ENCODE data around the gene ENPP1.
"Not testable (repeated sequence)": the region's sequence is repeated elsewhere in the genome, so short reads cannot be mapped to it uniquely, and the experiment has no call there.

ENPP1 gene

DNA sequence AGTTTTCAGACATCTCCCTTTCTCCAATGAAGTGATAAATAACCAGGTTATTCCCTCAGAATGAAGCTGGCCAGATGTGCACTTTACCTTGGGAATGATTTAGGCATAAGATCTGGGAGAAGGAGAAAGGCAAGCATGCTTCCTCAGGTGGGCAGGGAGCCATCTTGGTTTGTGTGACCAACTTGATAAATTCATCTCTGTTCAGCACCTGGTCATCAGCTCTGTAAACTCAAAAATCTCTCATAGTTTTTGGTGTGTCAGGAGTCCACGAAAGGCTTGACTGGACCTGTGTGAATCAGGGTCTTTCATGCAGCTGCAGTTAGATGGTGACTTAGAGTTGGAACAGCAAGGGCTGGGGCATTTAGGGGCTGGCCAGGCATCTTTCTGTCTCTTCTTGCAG lies 24.5 kb downstream of the ENPP1 start:
- no peak for DNase-seq

DNA sequence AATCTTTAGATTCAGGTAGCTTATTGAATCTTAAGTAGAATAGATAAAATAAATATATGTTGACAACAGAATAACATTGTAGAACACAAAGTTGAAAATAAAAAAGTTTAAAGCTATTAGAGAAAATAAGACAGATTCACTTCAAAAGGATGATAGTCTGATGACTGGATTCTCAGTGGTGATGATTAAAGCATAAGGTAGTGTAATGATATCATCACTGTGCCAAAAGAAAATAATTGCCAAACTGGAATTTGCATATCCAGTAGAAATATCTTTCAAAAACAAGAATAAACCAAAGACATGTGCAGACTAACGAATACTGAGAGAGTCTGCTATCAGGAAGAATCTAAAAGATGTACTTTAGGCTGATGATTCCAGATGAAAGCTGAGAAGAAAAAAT lies 30.2 kb downstream of the ENPP1 start:
- no peak for DNase-seq

- DNase-seq, result no peak
Observed at GRCh38 chr6:131839388-131839787, 31.6 kb downstream of the ENPP1 start.

DNA sequence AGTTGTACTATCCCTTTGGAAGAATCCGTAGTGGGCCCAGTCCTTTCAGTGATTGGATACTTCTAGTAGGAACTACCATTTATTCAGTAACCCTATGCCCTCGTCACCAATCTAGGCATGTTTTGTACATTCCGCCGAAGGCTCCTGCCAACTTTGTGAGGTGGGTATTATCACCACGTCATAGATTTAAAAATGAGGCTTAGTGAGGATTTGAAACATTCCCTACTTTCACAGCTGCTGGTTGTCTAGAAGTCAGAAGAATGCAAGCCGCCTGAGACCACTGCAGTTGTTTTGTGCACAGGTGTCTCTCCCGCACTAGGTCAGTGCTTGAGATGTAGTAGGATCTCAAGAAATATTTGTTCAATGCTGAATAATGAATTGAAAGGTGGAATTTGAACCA lies 32.6 kb downstream of the ENPP1 start:
- no peak for DNase-seq

DNA sequence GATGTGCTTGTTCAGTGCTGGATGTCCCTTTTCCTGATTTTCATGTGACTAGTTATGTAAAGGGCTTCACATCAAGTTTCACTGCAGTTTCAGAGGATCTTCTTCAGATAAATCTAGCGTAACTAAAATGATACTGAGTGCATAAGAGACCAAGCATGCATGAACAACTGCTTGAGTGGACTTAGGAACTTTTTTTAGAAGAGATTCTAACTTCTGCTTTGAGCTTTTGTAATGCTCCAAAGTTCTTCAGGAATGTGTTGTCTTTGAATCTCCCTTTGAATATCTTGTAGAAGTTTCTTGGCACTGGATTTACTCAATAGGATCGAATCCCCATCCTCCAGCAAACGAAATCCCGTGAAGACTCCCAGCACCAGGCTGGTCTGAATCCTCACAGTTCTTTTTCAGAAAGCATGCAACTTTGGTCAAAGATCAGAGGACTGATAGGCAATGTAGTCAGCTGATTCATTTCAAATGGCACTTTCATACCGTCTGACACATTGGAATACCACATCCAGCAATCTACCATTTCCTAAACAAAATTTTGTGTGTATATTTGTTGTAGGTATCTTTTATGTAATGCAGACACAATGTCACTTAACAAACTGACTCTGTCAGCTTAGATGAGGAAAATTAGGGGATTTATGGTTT lies 33.2 kb downstream of the ENPP1 start:
- DNase-seq, result no peak

- no peak for DNase-seq
Observed at GRCh38 chr6:131843768-131844167, 35.9 kb downstream of the ENPP1 start.

GRCh38 chr6:131844243-131844841 lies 36.5 kb downstream of the ENPP1 start:
- DNase-seq, result no peak

GRCh38 chr6:131846023-131846663 lies 38.3 kb downstream of the ENPP1 start:
- no peak for DNase-seq

- no peak for DNase-seq
Observed at GRCh38 chr6:131846905-131847304, 39.1 kb downstream of the ENPP1 start.

GRCh38 chr6:131849799-131850198 lies 42.0 kb downstream of the ENPP1 start:
- DNase-seq, result no peak

DNA sequence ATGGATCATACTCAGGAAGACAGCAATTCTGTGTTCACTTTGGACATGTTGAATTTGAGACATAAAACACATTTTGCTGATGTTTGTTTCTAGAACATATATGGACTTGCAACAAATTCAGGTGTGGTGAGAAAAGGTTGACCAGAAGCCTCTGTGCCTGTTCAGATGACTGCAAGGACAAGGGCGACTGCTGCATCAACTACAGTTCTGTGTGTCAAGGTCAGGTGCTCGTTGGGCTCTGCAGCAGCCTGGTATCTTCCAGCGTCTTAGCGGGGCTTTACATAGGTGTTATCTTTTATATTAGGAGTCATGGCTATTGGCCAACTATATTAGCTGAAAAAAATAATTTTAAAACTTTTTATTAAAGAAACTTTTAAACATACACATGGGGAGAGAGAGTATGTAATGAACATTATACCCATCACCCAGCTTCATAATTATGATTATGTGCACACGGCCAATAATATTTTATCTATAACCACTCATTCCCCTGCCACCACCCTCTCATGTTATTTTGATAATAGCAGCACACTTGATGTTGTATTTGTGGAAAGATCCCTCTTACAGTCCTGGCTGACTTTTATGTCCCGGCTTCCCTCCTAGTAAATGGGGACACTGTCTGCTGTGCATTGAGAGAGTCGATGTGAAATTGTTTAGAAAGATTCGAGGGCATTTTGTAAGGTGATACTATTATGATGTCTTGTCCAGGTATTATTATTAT lies 43.4 kb downstream of the ENPP1 start:
- no peak for DNase-seq

GRCh38 chr6:131852200-131852599 lies 44.4 kb downstream of the ENPP1 start:
- no peak for DNase-seq

- DNase-seq, result no peak
Observed at GRCh38 chr6:131854803-131855202, 47.0 kb downstream of the ENPP1 start.

DNA sequence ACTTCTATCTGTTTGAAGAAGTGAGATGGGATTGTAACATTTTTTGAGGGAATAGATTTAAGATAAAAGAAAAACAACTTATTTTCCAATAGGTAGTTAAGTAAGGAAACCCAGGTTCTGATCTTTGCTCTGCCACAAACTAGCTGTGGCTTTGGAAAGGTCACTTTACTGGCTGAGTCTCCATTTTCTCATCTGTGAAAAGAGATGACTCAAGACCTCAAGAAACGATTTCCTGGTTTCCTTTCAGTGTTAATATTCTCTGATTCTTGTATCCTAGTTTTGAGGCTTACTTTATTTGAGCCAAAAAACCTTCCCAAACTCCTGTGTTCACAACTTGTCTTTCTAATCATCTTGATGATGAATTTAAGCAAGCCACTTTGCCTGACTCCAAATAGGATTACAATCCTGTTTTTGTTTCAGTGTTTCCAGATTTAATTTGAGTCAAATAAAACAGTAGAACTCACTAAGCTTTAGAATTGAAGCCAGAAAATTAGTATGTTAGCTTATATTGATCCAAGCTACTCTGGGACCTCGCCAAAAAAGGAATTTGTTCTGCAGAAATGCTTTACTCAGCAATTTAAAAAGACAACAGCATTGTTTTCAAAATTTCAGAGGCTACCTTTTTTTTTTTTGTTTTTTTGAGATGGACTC lies 51.1 kb downstream of the ENPP1 start:
- no peak for DNase-seq

- DNase-seq, result not testable (repeated sequence)
Observed at GRCh38 chr6:131859658-131860057, 51.8 kb downstream of the ENPP1 start.

- DNase-seq, result no peak
Observed at GRCh38 chr6:131861381-131861780, 53.6 kb downstream of the ENPP1 start.

- DNase-seq, result no peak
Observed at GRCh38 chr6:131862476-131862875, 54.7 kb downstream of the ENPP1 start.

- DNase-seq, result no peak
Observed at GRCh38 chr6:131867744-131868143, 59.9 kb downstream of the ENPP1 start.

DNA sequence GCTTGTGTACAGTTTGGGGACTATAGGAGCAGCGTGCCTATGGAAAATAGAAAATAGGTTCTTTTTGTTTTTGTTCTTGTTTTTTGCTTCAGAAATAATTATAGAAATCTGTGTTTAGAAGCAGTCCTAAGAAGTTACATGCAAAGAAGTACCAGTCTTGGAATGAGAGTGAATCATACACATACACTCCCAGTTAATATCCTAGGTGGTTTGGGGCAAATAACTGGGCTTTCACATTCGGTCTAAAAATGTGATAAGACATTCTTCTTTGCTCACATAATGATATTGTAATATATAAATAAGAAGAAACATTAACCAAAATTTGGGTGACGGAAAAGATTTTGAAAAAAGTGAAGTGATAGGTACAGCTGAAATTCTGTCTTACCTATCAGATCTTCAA lies 61.0 kb downstream of the ENPP1 start:
- DNase-seq, result no peak

- DNase-seq, result no peak
Observed at GRCh38 chr6:131875647-131876046, 67.8 kb downstream of the ENPP1 start.

DNA sequence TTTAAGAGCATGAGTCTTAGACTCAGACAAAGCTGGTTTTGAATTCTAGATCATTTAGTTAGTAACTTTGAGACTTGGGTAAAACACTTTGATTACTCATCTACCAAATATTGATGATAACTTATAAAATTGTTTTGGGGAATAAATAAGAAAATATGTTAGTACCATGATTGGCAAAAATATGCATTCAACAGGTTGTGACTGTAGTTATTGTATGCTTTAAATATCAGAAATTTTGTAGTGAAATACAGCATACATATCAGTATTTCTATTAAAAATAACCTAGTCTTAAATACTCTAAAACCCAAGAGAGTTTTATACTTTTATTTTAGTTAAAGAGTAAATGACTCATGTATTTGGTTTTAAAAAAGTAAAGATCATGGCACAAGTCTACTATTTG lies 68.7 kb downstream of the ENPP1 start:
- no peak for DNase-seq

- no peak for DNase-seq
Observed at GRCh38 chr6:131877999-131878789, 70.4 kb downstream of the ENPP1 start.

DNA sequence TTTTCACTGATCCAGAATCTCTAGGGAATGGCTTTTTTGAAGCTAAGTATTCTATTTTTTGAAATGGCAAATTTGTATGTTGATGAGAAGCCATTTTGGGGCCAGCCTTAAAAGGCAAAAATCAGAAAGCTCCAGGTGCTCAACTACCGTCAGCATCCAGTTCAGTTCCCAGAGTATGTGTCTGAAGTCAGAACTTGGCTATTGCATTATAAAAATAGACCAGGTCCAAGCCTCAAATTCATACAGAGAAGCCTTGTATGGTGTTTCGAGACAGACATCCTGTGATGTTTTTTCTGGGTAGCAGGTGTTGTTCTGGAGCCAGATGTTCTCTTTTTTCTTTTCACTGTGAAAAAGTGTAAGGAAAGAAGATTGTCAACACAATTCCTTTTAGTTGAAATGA lies 75.2 kb downstream of the ENPP1 start:
- no peak for DNase-seq
